DND-41 (cell line): ENCODE measurements around the gene PRKAG2.

Experiments used
- ATAC-seq: fragments of 200-7000 bp; cut with Tn5 transposase; 3 replicates; pipeline ENCODE4 v1.9.1; 2021; ENCODE audit warnings: low read depth; ENCODE audit not compliant: insufficient read depth
- DNase-seq: peaks from one replicate; pipeline ENCODE4 v3.0.0-alpha.2; 2020
- H2AFZ ChIP-seq: 2 replicates; pipeline ENCODE4 v1.6.0; 2012; ENCODE audit warnings: low read depth, low read length
- H3K27ac ChIP-seq: 2 replicates; pipeline ENCODE4 v1.5.1; 2012; ENCODE audit warnings: low read length, inconsistent platforms
- H3K27me3 ChIP-seq: fragments of 200-600 bp; sonication (generic); 2 replicates; pipeline ENCODE4 v1.6.0; 2012; ENCODE audit warnings: low read length, mild to moderate bottlenecking, inconsistent platforms; ENCODE audit not compliant: insufficient read depth, poor library complexity
- H3K36me3 ChIP-seq: 2 replicates; pipeline ENCODE4 v1.5.1; 2012; ENCODE audit warnings: low read length, inconsistent platforms; ENCODE audit not compliant: insufficient read depth
- H3K4me1 ChIP-seq: 2 replicates; pipeline ENCODE4 v1.5.1; 2012; ENCODE audit warnings: mild to moderate bottlenecking, low read length; ENCODE audit not compliant: insufficient read depth
- H3K4me2 ChIP-seq: 2 replicates; pipeline ENCODE4 v1.6.0; 2012; ENCODE audit warnings: mild to moderate bottlenecking, moderate library complexity, low read length, inconsistent platforms; ENCODE audit not compliant: insufficient read depth
- H3K4me3 ChIP-seq, 2 experiments: fragments of 200-600 bp in 1 of 2; shearing (Covaris generic) in 1 of 2; 2 replicates each; pipeline ENCODE4 v1.5.1; 2012 to 2016; ENCODE audit warnings: inconsistent platforms in 2 of 2, low read length in 2 of 2, mild to moderate bottlenecking in 2 of 2, low read depth in 1 of 2, moderate library complexity in 1 of 2
- H3K79me2 ChIP-seq: 2 replicates; pipeline ENCODE4 v1.6.0; 2012; ENCODE audit warnings: low read length, inconsistent platforms; ENCODE audit not compliant: insufficient read depth
- H3K9ac ChIP-seq: 2 replicates; pipeline ENCODE4 v1.6.0; 2012; ENCODE audit warnings: low read depth, mild to moderate bottlenecking, inconsistent platforms, low read length, moderate library complexity
- H3K9me3 ChIP-seq: 2 replicates; pipeline ENCODE4 v1.5.1; 2012; ENCODE audit warnings: low read length, moderate library complexity, mild to moderate bottlenecking, inconsistent platforms; ENCODE audit not compliant: insufficient read depth, severe bottlenecking
- H4K20me1 ChIP-seq: 2 replicates; pipeline ENCODE4 v1.6.0; 2012; ENCODE audit warnings: low read length; ENCODE audit not compliant: insufficient read depth
- CTCF ChIP-seq: IDR thresholded peaks from 2 replicates; pipeline ENCODE4 v1.5.1; 2012; ENCODE audit warnings: borderline replicate concordance, low read length, moderate library complexity, mild to moderate bottlenecking; ENCODE audit not compliant: poor library complexity, severe bottlenecking; ENCODE audit errors: extremely low read depth
- EZH2 ChIP-seq: IDR thresholded peaks from 3 replicates; pipeline ENCODE4 v1.6.1; 2012; ENCODE audit warnings: borderline replicate concordance, low read depth, mild to moderate bottlenecking, moderate library complexity, low read length, inconsistent platforms; ENCODE audit not compliant: severe bottlenecking

The PRKAG2 gene

GRCh38 chr7:151768805-151769187, 108.1 kb downstream of the PRKAG2 start:
- Histone ChIP-seq H4K20me1 (no peaks in the 10 kb centered on the region), H3K4me3 (no peak overlapping the region), H3K36me3 (no peaks in the 10 kb centered on the region), H3K4me1 (peaks cover 27% of the 10 kb centered on the region), H3K27ac (peak overlapping the region; percentile 75), H3K9me3 (no peaks in the 10 kb centered on the region), H3K79me2 (no peaks in the 10 kb centered on the region), H3K27me3 (peaks cover 2% of the 10 kb centered on the region), H3K4me2 (peak overlapping the region; percentile 58), H3K9ac (peak overlapping the region; percentile 6; the same call in 1 of the 2 replicates), H2AFZ (peak overlapping the region; percentile 4; the same call in 1 of the 2 replicates)
- no peak for TF ChIP-seq CTCF
- no peak for TF ChIP-seq EZH2
- ATAC-seq (no peak), DNase-seq (no peak)

- no peak overlapping the region for H3K4me3 ChIP-seq
- no peak overlapping the region for H3K9ac ChIP-seq
- H3K27ac ChIP-seq, result no peak overlapping the region
- H3K4me1 ChIP-seq, result peaks cover 27% of the 10 kb centered on the region
- no peaks in the 10 kb centered on the region for H3K9me3 ChIP-seq
- H3K27me3 ChIP-seq, result no peaks in the 10 kb centered on the region
- DNase-seq, result no peak
- no peaks in the 10 kb centered on the region for H3K79me2 ChIP-seq
- H2AFZ ChIP-seq, result no peak overlapping the region
- TF ChIP-seq CTCF (no peak), EZH2 (no peak)
- no peaks in the 10 kb centered on the region for H3K36me3 ChIP-seq
- no peaks in the 10 kb centered on the region for H4K20me1 ChIP-seq
- no peak for ATAC-seq
- no peak overlapping the region for H3K4me2 ChIP-seq
Measured at GRCh38 chr7:151767557-151767956, 109.4 kb downstream of the PRKAG2 start.

GRCh38 chr7:151764056-151764920, 112.6 kb downstream of the PRKAG2 start:
- H3K27ac ChIP-seq, result no peak overlapping the region

More at GRCh38 chr7:151764056-151764920, 112.6 kb downstream of the PRKAG2 start:
- no peaks in the 10 kb centered on the region for H3K27me3 ChIP-seq
- no peak for TF ChIP-seq CTCF
- no peak for TF ChIP-seq EZH2
- DNase-seq (no peak), ATAC-seq (no peak)
- no peaks in the 10 kb centered on the region for H3K79me2 ChIP-seq
- peaks cover 18% of the 10 kb centered on the region for H3K4me1 ChIP-seq
- no peak overlapping the region for H3K4me2 ChIP-seq
- H4K20me1 ChIP-seq, result no peaks in the 10 kb centered on the region
- no peak overlapping the region for H2AFZ ChIP-seq
- no peaks in the 10 kb centered on the region for H3K9me3 ChIP-seq
- no peaks in the 10 kb centered on the region for H3K36me3 ChIP-seq
- no peak overlapping the region for H3K4me3 ChIP-seq
- H3K9ac ChIP-seq, result no peak overlapping the region
